ENCODE results near the gene NKX1-1. TPM values are rescaled to one million over a fixed set of nuclear protein-coding genes. Genes with fewer than 3 reads are reported as not detected.
"Not testable (repeated sequence)": the region's sequence is repeated elsewhere in the genome, so short reads cannot be mapped to it uniquely, and the experiment has no call there.

NKX1-1 gene
- total RNA-seq, 2 donors from 2014 or later: not detected

GRCh38 chr4:1395941-1396805, 10.1 kb downstream of the NKX1-1 start:
- DNase-seq (ENCODE audit: low spot score): peak; percentile 52
- intact Hi-C loops (cut with DNase I): no loop called here

- peak; percentile 47 for DNase-seq (ENCODE audit: low spot score)
- intact Hi-C loops (cut with DNase I): not testable (repeated sequence)
Measured at GRCh38 chr4:1395389-1395820, 10.8 kb downstream of the NKX1-1 start.

DNA sequence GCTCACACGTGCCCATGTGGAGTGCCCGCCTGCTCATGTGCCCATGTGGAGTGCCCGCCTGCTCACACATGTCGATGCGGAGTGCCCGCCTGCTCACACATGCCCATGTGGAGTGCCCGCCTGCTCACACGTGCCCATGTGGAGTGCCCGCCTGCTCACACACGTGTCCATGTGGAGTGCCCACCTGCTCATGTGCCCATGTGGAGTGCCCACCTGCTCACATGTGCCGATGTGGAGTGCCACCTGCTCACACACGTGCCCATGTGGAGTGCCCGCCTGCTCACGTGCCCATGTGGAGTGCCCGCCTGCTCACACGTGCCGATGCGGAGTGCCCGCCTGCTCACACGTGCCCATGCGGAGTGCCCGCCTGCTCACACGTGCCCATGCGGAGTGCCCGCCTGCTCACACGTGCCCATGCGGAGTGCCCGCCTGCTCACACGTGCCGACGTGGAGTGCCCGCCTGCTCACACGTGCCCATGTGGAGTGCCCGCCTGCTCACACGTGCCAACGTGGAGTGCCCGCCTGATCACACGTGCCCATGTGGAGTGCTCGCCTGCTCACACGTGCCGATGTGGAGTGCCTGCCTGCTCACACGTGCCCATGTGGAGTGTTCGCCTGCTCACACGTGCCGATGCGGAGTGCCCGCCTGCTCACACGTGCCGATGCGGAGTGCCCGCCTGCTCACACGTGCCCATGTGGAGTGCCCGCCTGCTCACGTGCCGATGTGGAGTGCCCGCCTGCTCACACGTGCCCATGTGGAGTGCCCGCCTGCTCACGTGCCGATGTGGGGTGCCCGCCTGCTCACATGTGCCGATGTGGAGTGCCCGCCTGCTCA, 11.5 kb downstream of the NKX1-1 start:
- DNase-seq (ENCODE audit: low spot score): peak; percentile 36
- intact Hi-C loops (cut with DNase I): not testable (repeated sequence)

- DNase-seq (ENCODE audit: low spot score): peak; percentile 30
- intact Hi-C loops (cut with DNase I): no loop called here
Measured at GRCh38 chr4:1393866-1394265, 12.4 kb downstream of the NKX1-1 start.

GRCh38 chr4:1393363-1393762, 12.9 kb downstream of the NKX1-1 start:
- DNase-seq (ENCODE audit: low spot score): not testable (repeated sequence)

GRCh38 chr4:1385373-1386340, 20.6 kb downstream of the NKX1-1 start:
- DNase-seq (ENCODE audit: low spot score): peak; percentile 74

More at GRCh38 chr4:1393363-1393762, 12.9 kb downstream of the NKX1-1 start:
- intact Hi-C loops (cut with DNase I): not testable (repeated sequence)

GRCh38 chr4:1384675-1385372, 21.4 kb downstream of the NKX1-1 start:
- peak; percentile 81 for DNase-seq (ENCODE audit: low spot score)
- intact Hi-C loops (cut with DNase I): no loop called here

More at GRCh38 chr4:1385373-1386340, 20.6 kb downstream of the NKX1-1 start:
- intact Hi-C loops (cut with DNase I): no loop called here

GRCh38 chr4:1383728-1384591, 22.3 kb downstream of the NKX1-1 start:
- peak; percentile 73 for DNase-seq (ENCODE audit: low spot score)
- intact Hi-C loops (cut with DNase I): no loop called here

DNA sequence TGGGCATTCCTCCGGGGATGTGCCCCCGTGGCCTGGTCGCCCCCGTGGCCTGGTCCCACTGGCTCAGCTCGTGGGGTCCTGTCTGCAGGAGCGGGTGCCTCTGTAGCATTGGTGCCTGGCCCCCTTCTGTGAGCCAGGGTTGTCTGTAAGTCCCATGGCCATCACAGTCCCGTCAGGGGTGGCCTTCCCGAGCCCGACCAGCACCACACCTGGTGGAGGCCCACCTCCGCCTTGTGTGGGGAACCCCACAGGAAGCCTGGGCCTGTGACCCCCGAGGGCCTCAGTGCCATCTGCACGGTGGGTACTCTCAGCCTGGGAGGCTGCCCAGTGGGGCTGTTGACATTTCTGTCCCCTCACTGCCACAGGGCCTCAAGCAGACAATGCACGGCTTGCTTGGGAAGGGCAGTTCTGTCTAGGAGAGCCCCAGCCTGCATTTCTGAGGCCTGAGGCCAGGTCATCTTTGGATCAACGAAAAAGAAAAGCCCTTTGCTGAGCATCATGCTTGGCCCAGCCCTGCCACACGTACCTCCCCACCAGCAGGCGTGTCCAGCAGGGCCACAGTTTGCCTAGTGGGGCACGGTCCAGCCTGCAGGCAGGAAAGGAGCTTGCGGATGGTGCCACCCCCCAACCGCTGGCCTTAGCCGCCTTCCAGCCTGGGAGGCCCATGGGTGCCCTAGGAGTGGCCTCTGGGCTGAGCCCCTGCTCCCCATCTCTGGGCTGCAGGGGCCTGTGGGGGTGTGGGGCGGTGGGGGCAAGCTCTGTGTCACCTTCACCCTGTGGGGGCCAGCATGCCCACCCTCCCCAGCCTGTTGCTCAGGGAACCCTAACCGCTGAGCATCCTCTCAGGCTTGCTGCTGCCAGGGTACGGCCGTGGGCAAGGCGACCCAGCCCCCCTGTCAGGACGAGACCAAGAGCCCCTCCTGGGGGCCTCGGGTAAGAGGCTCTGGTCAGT, 23.2 kb downstream of the NKX1-1 start:
- intact Hi-C loops (cut with DNase I): no loop called here
- DNase-seq (ENCODE audit: low spot score): peak; percentile 74

DNA sequence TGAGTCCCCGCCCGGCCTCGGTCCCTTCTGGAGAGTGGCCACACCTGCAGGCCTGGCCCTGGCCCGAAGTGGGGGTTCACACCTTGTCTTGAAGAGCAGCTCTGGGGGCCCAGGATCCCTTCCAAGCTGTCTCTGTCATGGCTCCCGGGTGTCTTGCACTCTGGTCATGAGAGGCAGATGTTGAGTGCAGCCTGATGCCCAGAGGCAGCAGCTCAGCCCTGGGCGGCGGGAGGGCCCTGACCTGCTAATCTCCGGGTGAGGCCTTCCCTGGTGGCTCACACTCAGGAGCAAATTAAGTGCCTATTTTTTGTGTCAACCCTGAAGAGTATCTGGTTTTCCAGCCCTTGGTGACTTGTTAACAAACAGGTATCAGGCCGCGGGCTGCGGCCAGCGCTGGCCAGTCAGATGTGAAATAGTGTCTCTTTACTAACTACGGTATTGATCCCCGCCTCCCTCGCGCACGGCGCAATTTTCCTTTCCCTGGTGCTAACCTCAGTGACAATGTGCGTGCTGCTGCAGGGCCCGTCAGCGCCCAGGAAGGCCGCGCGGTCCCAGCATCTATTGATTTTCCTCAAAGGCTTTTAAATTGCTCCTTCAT, 24.2 kb downstream of the NKX1-1 start:
- DNase-seq (ENCODE audit: low spot score): peak; percentile 75

DNA sequence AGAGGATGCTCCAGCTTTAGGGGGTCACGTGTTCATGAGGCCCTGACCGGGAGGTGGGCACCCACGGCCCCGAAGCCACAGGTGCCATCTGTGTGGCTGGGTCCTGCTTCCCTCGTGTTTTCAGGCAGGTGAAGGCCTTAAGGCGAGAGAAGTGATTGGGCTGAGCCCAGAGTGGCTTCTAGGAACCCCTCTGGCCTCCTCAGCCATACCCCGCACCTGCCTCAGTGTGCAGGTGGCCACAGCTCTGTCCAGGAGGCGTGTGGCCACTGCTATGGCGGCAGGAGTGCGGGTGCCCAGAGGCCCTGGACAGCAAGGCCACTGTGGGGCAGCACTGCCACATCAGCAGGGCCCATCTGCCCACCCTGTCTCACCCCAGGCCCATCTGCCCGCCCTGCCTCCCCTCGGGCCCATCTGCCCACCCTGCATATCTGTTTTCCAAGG, 25.0 kb downstream of the NKX1-1 start:
- intact Hi-C loops (cut with DNase I): loop anchor here in 1 of 2 donors (1.0 kb wide), 1 partner anchor 34 kb away; no protein-coding TSS in a partner anchor
- peak; percentile 59 for DNase-seq (ENCODE audit: low spot score)

More for the DNA sequence above, 24.2 kb downstream of the NKX1-1 start:
- intact Hi-C loops (cut with DNase I): loop anchor here in 1 of 2 donors (1.0 kb wide), 1 partner anchor 33 kb away; no protein-coding TSS in a partner anchor

DNA sequence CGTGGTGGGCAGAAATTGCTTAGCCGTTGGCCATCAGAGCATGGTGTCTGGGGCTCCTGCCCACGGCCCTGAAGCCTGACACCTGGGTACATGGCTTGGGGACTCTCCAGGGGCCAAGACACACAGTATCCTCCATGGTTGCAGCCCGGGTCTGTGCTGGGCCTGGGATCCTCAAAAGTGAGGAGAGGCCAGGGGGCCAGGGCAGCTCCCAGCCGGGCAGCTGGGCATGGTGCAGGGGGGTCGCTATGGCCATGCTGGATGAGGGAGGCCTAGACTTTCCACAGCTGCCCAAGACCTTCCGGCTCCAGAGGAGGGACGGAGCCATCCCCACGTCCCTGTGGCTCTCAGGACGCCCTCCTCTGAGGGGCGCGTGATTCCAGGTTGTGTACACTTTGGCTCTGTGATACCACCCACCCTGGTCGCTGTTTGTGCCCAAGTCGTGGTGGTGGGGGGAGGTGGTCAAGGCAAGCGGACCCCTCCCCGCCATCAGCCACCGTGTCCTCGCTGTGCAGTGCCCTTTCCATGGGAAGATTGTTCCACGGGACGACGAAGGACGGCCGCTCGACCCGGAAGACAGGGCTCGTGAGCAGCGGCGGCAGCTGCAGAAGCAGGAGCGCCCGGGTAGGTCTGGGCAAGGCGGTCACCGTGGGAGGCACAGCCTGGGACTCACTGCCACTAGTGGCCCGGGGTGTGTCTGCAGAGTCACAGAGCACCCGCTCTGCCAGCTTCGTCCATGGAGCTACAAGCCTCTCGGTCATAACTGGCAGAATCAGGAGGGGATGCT, 25.7 kb downstream of the NKX1-1 start:
- DNase-seq (ENCODE audit: low spot score): peak; percentile 65
- intact Hi-C loops (cut with DNase I): loop anchor here in 1 of 2 donors (1.0 kb wide), 1 partner anchor 35 kb away; no protein-coding TSS in a partner anchor

GRCh38 chr4:1379801-1380331, 26.4 kb downstream of the NKX1-1 start:
- intact Hi-C loops (cut with DNase I): no loop called here
- peak; percentile 62 for DNase-seq (ENCODE audit: low spot score)

GRCh38 chr4:1379351-1379781, 26.9 kb downstream of the NKX1-1 start:
- DNase-seq (ENCODE audit: low spot score): peak; percentile 82
- intact Hi-C loops (cut with DNase I): no loop called here
